GM18505 (cell line): ENCODE data around the gene CCL28.
A peak's percentile ranks its signal among the peaks of the same experiment; 100 is the strongest.
"Not testable (repeated sequence)": the region's sequence is repeated elsewhere in the genome, so short reads cannot be mapped to it uniquely, and the experiment has no call there.

Source experiments
- ATAC-seq: cut with Tn5 transposase; IDR thresholded peaks from one replicate; pipeline ENCODE4 v1.9.1; 2021; ENCODE audit not compliant: unreplicated experiment
- POLR2A ChIP-seq: IDR thresholded peaks from 4 replicates; pipeline ENCODE4 v1.6.1; 2011; ENCODE audit warnings: borderline replicate concordance; ENCODE audit not compliant: insufficient read depth, insufficient read length; ENCODE audit errors: extremely low read depth

The CCL28 gene

DNA sequence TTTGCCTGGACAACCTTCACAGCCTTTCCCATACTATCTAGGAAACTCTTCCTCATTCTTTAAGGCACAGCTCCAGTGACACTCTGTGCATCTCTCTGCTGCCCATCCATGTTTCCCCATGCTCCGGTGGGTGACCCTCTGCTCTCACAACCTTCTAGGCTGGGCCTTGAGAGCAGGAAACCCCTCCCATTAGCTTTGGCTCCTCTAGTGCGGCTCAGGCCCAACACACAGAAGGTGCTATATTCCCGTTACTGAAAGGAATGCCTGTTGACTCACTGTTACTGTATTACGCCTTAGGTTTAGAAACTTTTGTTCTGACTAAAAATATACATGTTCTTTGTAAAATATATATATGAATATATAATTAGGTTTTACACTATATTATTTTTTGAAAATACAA is 8.1 kb upstream of the CCL28 start:
- TF ChIP-seq POLR2A: no peak
- no peak for ATAC-seq

GRCh38 chr5:43418561-43418960 is 6.4 kb upstream of the CCL28 start:
- no peak for TF ChIP-seq POLR2A

DNA sequence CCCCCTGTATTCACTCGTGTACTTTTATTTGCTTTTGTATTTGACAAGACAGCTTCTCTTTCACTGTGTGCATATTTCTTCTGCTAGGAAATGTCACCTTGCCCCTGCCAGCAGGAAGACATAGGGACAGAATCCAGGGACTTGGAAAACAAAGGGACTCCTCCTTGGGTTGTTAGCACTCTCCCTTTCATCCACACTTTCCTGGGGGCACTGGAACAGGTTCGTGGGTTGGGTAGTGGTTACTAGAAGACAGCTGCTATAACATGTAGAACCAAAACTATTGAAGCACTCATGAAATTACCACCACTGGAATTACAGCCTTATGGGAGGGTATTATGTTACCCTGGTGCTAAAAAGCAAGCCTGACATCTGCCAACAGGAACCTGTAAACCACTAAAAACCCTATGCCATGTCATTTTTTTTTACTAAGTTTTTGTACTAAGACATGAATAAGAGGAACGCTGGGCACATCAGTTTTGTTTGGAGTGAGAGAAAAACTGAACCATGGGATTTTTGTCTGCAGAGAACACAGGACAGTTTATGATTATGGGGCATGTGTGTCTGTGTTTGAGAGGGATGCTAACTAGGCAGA is 4.7 kb upstream of the CCL28 start:
- no peak for ATAC-seq
- TF ChIP-seq POLR2A: no peak

More at GRCh38 chr5:43418561-43418960, 6.4 kb upstream of the CCL28 start:
- ATAC-seq: no peak

DNA sequence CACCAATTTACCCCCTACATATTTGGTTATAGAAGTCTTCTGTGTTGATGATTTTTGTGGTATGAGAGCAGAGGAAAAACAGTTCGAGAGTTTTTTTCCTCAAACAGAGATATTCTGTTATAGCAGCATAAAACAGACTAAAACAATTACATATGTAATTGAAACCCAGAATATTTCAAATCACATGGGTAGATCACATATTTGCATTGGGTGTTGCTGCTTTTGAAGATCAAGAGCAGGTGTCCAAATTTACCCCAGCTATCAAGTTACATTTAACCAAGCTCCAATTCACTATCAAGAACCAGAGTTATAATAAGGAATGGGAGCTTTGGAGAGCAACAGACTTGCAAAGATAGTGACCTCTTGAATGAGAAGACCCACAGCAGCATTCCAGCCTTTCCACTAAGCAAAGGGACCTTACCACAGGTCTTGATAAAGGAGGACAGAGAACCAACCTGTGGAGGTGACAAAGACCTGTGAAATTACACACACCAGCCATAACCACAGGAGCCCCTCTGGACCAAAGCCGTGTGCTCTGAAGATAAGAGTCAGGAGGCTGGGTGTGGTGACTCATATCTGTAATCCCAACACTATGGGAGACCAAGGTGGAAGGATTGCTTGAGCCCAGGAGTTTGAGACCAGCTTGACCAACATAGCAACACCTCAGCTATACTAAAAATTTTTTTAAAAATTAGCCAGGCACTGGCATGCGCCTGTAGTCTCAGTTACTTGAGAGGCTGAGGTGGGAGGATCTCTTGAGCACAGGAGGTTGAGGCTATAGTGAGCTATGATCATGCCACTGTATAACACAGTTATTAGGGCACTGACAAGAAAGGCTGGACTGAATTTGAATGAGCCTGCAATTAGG is 4.0 kb upstream of the CCL28 start:
- TF ChIP-seq POLR2A: no peak

DNA sequence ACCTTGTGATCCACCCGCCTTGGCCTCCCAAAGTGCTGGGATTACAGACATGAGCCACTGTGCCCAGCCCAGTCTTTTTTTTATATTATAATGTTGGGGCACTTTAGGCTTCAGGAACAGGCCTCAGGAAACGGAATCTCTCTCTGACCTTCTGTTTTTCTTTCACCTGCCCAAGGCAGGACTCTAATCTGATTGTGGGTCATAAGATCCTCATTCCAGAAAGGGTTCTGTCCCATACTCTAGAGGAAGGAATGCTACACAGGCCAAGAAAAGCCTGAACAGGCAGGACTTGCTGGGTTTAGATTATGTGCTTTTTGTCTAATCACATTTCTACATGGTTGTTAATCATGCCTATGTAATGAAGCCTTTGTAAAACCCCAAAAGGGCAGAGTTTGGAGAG is 1.8 kb upstream of the CCL28 start:
- no peak for ATAC-seq
- TF ChIP-seq POLR2A: no peak

More for the DNA sequence above, 4.0 kb upstream of the CCL28 start:
- no peak for ATAC-seq

GRCh38 chr5:43412644-43413043 is 453 bp upstream of the CCL28 start:
- ATAC-seq: no peak
- no peak for TF ChIP-seq POLR2A

DNA sequence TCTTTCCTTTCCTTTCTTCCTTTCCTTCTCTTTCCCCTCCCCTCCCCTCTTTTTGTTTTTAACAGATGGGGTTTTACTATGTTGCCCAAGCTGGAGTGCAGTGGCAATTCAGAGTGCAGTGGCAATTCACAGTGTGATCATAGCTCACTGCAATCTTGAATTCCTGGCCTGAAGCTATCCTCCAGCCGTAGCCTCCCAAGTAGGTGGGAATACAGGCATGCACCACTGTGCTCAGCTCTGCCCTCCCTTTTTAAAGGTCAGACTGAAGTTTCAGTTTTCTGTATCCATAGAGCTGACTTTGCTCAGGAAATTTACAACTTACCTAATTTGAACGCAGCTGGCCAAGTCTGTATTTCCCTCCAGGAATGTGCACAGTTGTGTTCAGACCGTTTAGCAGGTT is 696 bp downstream of the CCL28 start:
- no peak for TF ChIP-seq POLR2A
- no peak for ATAC-seq

DNA sequence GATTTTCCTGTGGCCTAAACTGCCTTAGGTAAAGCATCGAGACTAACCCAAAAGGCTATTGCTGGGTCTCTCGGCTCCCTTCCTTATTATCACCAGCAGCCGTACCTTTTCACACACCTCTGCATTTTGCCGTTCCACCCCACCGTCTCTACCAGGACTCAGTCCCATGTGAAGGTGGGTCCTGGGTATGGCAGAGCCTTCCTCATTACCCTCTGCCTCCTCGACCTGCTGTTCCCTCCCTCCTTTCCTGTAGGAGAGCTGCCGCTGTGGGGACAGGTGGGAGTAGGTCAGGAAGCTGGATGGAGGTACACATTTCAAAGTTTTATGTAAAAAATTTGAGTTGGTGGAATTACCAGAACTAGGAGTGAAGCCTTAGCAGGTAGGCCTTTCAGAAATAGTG is 1.8 kb downstream of the CCL28 start:
- no peak for TF ChIP-seq POLR2A
- no peak for ATAC-seq

GRCh38 chr5:43409809-43410271 is 2.4 kb downstream of the CCL28 start:
- ATAC-seq: no peak
- no peak for TF ChIP-seq POLR2A

- ATAC-seq: not testable (repeated sequence)
These were observed 9.6 kb downstream of the CCL28 start for GRCh38 chr5:43402524-43403066.

DNA sequence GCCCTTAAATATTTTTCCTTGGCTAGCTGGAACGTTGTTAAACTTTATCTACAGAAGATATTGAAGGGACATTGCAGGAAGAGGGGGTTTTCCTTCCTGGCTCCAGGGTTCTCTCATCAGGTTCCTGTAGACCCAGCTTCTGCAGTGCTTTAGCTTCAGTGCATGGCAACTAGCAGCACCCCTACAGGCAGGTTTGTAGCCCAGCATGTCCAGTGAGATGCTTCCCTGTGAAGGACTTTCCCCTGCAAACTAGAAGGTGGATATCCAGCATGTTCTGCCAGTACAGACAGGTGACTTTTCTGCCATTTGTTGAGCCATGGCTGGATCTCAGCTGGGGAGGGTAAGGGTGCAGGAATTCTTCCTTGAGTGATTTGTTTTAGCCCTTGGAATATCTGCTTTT is 10.4 kb downstream of the CCL28 start:
- ATAC-seq: no peak
- no peak for TF ChIP-seq POLR2A

DNA sequence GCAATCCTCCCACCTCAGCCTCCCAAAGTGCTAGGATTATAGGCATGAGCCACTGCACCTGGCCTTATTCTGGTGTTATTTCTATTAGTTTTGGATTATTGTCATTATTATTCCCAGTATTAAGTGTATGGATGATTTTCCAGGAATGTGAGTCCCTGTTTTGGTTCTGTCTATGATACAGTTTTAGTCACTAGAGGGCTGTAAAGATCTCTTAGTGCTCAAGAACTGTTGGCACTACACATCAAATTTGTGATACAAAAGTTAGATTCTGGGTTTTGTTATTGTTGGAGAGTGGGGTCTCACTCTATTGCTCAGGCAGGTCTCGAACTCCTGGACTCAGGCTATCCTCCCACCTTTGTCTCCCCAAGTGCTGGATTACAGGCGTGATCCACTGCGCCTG is 12.1 kb downstream of the CCL28 start:
- ATAC-seq: no peak
- no peak for TF ChIP-seq POLR2A

DNA sequence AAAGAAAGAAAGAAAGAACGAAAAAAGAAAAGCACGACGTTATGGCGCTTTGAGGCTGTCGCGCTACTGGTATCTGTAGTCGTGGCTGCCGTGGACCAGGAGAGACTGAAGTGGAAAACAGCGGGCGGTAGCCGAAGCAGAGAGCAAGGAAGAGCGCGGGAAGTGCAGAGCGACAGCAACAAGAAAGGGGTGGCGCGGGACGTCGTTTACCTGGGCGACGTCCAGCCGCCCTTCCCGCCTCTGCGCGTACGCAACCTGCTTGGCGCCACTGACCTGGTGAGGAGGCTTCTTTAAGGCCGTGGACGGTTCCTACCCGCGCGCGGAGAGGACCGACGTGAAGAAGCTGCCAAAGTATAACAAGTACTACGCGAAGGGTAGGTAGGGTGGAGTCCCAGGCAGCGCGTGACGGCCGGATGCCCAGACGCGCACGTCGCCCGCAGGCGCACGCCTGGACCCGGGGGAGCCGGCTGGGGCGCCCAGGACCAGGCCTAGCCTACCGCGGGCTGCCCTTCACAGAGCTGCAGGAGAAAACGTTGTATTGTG is 15.4 kb downstream of the CCL28 start:
- ATAC-seq: peak; percentile 99
- TF ChIP-seq POLR2A: peak; percentile 55

- TF ChIP-seq POLR2A: no peak
- no peak for ATAC-seq
These were observed 21.7 kb downstream of the CCL28 start for GRCh38 chr5:43390471-43390870.
